Tibial artery (tissue), 4 donors: ENCODE data around the gene KLHL29.

Experiments used
- DNase-seq, 2 donors: peaks; one replicate each; pipeline ENCODE4 v3.0.0-alpha.2; 2019
- H3K27ac ChIP-seq, 2 donors: fragments of 200-600 bp; sonication (generic) in 1 of 2; 1 replicate in 1 of 2; 2 replicates in 1 of 2; pipeline ENCODE4 v1.5.1; 2018 to 2019; ENCODE audit warnings: mild to moderate bottlenecking in 1 of 2
- H3K27me3 ChIP-seq, 2 donors: fragments of 200-600 bp; sonication (generic) in 1 of 2; one replicate each; pipeline versions ENCODE4 v1.5.1 to v1.6.0; 2016 to 2019
- H3K36me3 ChIP-seq, 3 donors: fragments of 200-600 bp; sonication (generic) in 2 of 3; one replicate each; pipeline ENCODE4 v1.5.1; 2016 to 2019; ENCODE audit warnings: mild to moderate bottlenecking in 2 of 3
- H3K4me1 ChIP-seq, 4 donors: fragments of 200-600 bp; sonication (generic) in 2 of 4; 1 replicate in 3 of 4; 2 replicates in 1 of 4; pipeline ENCODE4 v1.5.1; 2016 to 2019
- H3K4me3 ChIP-seq, 2 donors: fragments of 200-600 bp; sonication (generic) in 1 of 2; 1 replicate in 1 of 2; 2 replicates in 1 of 2; pipeline ENCODE4 v1.5.1; 2018 to 2019; ENCODE audit warnings: mild to moderate bottlenecking in 2 of 2
- H3K9me3 ChIP-seq, 3 donors: fragments of 200-600 bp; sonication (generic) in 1 of 3; one replicate each; pipeline ENCODE4 v1.5.1; 2016 to 2019
- intact Hi-C: fragments of 100-400 bp; cut with DNase I; formaldehyde crosslinking; loops from one replicate; pipeline ENCODE4 v1.15.0; 2023; ENCODE audit warnings: low total_unique reads
- TF ChIP-seq, protein P1 (sequence below), 2 experiments: fragments of 200-600 bp in 1 of 2; fragments of 450-650 bp in 1 of 2; IDR thresholded peaks; one replicate each; pipeline ENCODE4 v1.5.1; 2017 to 2019; ENCODE audit warnings: antibody characterized with exemption in 2 of 2, mild to moderate bottlenecking in 1 of 2, moderate library complexity in 1 of 2

The KLHL29 gene

DNA sequence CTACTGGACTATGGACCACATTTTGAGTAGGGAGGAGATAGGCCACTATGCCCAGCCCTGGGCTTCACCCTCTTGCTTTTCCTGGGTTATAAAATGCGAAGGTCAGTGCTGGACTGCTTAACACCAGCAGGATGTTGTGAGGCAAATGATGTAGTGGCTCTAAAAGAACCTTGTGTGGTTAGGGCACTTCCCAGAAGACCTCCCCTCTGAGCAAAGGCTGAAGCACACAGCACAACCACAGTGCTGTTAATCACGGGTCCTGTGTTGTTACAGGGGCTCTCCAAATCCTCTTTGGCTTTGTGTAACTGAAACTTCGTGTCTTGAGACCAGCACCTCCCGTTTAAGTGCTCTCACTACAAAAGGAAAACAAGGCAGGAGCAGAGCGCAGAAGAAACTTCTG, 166.9 kb downstream of the KLHL29 start:
- no peaks in the 10 kb centered on the region for H3K36me3 ChIP-seq
- no peak for DNase-seq
- TF ChIP-seq, protein P1, sequence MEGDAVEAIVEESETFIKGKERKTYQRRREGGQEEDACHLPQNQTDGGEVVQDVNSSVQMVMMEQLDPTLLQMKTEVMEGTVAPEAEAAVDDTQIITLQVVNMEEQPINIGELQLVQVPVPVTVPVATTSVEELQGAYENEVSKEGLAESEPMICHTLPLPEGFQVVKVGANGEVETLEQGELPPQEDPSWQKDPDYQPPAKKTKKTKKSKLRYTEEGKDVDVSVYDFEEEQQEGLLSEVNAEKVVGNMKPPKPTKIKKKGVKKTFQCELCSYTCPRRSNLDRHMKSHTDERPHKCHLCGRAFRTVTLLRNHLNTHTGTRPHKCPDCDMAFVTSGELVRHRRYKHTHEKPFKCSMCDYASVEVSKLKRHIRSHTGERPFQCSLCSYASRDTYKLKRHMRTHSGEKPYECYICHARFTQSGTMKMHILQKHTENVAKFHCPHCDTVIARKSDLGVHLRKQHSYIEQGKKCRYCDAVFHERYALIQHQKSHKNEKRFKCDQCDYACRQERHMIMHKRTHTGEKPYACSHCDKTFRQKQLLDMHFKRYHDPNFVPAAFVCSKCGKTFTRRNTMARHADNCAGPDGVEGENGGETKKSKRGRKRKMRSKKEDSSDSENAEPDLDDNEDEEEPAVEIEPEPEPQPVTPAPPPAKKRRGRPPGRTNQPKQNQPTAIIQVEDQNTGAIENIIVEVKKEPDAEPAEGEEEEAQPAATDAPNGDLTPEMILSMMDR (IDR thresholded peaks at IDR 0.05), result no peak
- no peaks in the 10 kb centered on the region for H3K9me3 ChIP-seq
- no peak overlapping the region for H3K4me3 ChIP-seq
- H3K27ac ChIP-seq, result peak overlapping the region in 1 of 2 donors; percentile 7
- no peaks in the 10 kb centered on the region for H3K27me3 ChIP-seq
- H3K4me1 ChIP-seq, result peaks cover 0 to 77% (median 58%) of the 10 kb centered on the region in 4 donors
- intact Hi-C loops, result no loop called here

DNA sequence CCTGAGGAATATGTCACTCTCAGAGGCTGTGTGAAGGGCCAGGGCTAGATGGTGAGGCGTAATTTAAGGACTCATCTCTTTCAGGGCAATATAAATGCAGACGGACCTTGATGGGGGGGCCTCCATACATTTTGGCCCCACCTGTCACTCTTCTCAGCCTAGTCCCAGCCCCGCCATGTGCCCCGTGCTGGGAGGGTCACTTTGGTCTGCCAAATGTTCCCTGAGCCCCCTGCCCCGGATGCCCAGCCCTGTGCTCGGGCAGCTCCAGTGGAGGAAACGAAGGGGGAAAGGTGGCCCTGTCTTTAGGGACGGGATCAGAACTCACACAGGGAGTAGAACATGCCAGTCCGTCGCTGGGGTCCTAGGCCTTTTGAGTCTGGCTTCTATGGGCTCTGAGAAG, 168.6 kb downstream of the KLHL29 start:
- DNase-seq, result no peak
- Histone ChIP-seq H3K27me3 (no peaks in the 10 kb centered on the region), H3K4me1 (peaks cover 0 to 81% (median 61%) of the 10 kb centered on the region in 4 donors), H3K27ac (peak overlapping the region; percentile 80 to 85), H3K4me3 (no peak overlapping the region), H3K9me3 (no peaks in the 10 kb centered on the region), H3K36me3 (no peaks in the 10 kb centered on the region)
- TF ChIP-seq, protein P1 (IDR thresholded peaks at IDR 0.05), result no peak
- intact Hi-C loops, result no loop called here

DNA sequence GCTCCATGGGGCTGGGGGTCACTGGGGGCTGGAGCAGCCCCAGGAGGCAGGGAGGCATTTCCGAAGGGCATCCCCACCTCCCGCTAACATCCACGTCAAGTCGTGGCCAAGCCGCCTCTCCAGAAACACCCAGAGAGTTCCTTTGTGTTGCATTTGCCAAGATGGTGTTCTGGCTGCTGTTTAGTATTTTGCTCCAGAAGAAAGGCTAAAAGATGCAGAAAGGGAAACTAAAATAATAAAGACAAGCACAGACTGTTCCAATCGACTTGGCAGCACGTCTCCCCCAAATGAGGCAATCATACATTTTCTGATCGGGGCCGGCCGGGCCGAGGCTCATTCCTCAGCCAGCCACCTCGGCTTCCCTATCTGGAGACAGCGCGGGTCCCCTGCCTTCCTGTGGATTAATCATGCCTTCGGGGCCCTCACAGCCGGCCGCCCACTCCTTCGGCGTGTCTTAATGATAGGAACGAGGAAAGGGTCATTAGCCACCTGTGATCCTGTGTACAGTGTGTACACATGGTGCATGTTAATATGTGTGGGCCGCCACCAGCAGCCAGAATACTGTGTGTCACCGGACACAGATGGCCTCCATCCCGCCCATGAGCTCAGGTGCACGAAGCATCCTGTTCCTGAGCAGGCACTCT, 169.2 kb downstream of the KLHL29 start:
- DNase-seq, result peak; percentile 76 to 90
- Histone ChIP-seq H3K9me3 (no peaks in the 10 kb centered on the region), H3K4me3 (no peak overlapping the region), H3K27me3 (no peaks in the 10 kb centered on the region), H3K36me3 (no peaks in the 10 kb centered on the region), H3K4me1 (peaks cover 0 to 75% (median 55%) of the 10 kb centered on the region in 4 donors), H3K27ac (peak overlapping the region; percentile 80 to 85)
- TF ChIP-seq, protein P1 (IDR thresholded peaks at IDR 0.05), result no peak
- intact Hi-C loops, result no loop called here

DNA sequence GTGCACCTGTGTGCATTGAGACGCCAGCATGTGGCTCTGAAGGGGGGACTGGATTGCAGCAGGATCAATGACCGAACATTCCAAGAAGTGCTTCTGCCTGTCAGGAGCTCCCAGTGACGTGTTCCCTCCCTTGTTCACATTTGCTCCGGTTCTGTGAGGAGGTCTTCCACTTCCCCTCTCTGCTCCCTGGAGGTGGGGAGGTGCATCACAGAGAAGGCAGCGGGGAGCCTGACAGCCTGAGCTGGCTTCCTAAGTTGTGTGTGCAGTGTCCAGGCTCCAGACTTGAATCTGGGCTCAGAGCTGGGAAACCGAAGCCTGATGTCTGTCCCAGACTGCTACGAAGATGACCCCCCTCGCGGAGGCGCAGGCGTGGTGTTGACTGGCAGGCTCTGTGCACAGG, 171.0 kb downstream of the KLHL29 start:
- Histone ChIP-seq H3K4me3 (no peak overlapping the region), H3K9me3 (no peaks in the 10 kb centered on the region), H3K27me3 (no peaks in the 10 kb centered on the region), H3K4me1 (peaks cover 0 to 72% (median 45%) of the 10 kb centered on the region in 4 donors), H3K36me3 (no peaks in the 10 kb centered on the region), H3K27ac (peak overlapping the region; percentile 80 to 85)
- intact Hi-C loops, result no loop called here
- TF ChIP-seq, protein P1 (IDR thresholded peaks at IDR 0.05), result no peak
- DNase-seq, result no peak

DNA sequence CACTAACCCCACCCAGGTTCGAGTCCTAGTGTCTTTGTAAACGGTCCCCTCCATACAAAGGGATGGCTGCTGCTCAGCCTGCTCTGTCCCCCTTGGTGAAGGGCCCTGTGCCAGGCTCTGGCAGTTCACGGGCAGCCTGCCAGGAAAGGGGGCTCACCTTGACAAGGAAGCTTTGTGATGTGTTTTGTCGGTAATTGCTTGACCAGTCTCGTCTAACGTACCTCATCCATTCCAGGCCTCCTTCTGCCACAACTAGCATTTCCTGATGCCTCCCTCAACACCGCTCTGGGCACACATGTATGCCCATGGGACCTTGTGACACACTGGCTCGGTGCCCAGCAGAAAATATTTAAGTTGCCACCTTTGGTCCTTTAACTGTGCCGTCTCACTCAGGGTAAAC, 171.9 kb downstream of the KLHL29 start:
- TF ChIP-seq, protein P1 (IDR thresholded peaks at IDR 0.05), result no peak
- intact Hi-C loops, result no loop called here
- H3K27me3 ChIP-seq, result no peaks in the 10 kb centered on the region
- peaks cover 0 to under 1% (median 0%) of the 10 kb centered on the region in 3 donors for H3K36me3 ChIP-seq
- peaks cover 0 to 73% (median 48%) of the 10 kb centered on the region in 4 donors for H3K4me1 ChIP-seq
- no peak for DNase-seq
- no peak overlapping the region for H3K4me3 ChIP-seq
- H3K27ac ChIP-seq, result peak overlapping the region; percentile 12 to 80
- H3K9me3 ChIP-seq, result no peaks in the 10 kb centered on the region
